Spinal cord (tissue), 10 donors: ENCODE data around the gene C8A. TPM values are rescaled to one million over a fixed set of nuclear protein-coding genes. Genes with fewer than 3 reads are reported as not detected.
A peak's percentile ranks its signal among the peaks of the same experiment; 100 is the strongest.

Source experiments
- DNase-seq, 6 donors: peaks; one replicate each; pipeline versions ENCODE4 v3.0.0 to v3.0.0-alpha.2; 2013 to 2015; ENCODE audit warnings: low spot score in 6 of 6, low read depth in 4 of 6
- H3K27ac ChIP-seq: one replicate; pipeline ENCODE4 v1.5.1; 2013; ENCODE audit warnings: low read depth, low read length, control low read depth
- H3K27me3 ChIP-seq: one replicate; pipeline ENCODE4 v1.6.1; 2013; ENCODE audit warnings: low read length; ENCODE audit not compliant: control insufficient read depth, insufficient read depth
- H3K36me3 ChIP-seq: one replicate; pipeline ENCODE4 v1.6.1; 2013; ENCODE audit warnings: low read length; ENCODE audit not compliant: control insufficient read depth, insufficient read depth
- H3K4me1 ChIP-seq: one replicate; pipeline ENCODE4 v1.6.1; 2013; ENCODE audit warnings: low read length; ENCODE audit not compliant: control insufficient read depth, insufficient read depth
- H3K4me3 ChIP-seq: one replicate; pipeline ENCODE4 v1.5.1; 2013; ENCODE audit warnings: low read depth, low read length, control low read depth
- H3K9me3 ChIP-seq: one replicate; pipeline ENCODE4 v1.6.1; 2013; ENCODE audit warnings: low read length; ENCODE audit not compliant: control insufficient read depth, insufficient read depth
- WGBS: methylation state at CpG from one replicate; pipeline ENCODE4 v1.1.5; 2013; ENCODE audit warnings: missing lambda C conversion rate; ENCODE audit not compliant: insufficient coverage; 5-methylcytosine and 5-hydroxymethylcytosine counted together
- polyA plus RNA-seq, 2 donors: library from polyadenylated mRNA; unstranded; fragments of 120-200 nt; gene quantifications; one replicate each; pipeline ENCODE4 v1.2.1, GENCODE V29; 2013; ENCODE audit not compliant: insufficient read length in 2 of 2
- total RNA-seq, 2 donors: library from RNA; depleted of rRNA in 1 of 2; stranded (reverse); fragments of 120-200 nt in 1 of 2; fragments of >200 nt in 1 of 2; gene quantifications; one replicate each; pipeline versions ENCODE4 v1.2.3 to v1.2.4, GENCODE V29; 2013 to 2014
- donor health status: healthy.

The C8A gene
- total and polyA plus RNA-seq, 4 donors = 0.06 TPM; not detected in 3

GRCh38 chr1:56964349-56965017 is 109.9 kb downstream of the C8A start:
- H3K4me3 ChIP-seq = no peak overlapping the region
- DNase-seq = peak in 2 of 6 donors; percentile 31 to 53
- WGBS = 86% methylated on average over 6 of the region's 9 CpGs

DNA sequence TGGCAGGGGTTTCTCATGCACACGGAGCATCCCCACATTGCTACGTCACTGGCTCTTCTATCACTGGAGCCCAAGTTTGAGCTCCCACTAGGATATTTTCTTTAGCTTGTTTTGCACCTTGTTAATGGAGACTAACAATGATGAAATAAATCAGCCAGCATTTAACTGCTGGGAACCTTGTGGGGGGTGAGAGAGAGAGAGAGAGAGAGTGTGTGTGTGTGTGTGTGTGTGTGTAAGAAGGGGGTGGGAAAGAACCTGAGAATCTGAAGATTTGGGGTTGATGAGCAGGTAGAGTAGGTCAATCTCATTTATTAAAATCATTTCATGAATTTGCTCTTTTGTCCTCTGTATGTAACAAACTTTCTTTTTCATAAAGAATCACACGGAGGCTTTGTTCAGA is 110.6 kb downstream of the C8A start:
- H3K9me3 ChIP-seq = no peaks in the 10 kb centered on the region
- no CpG with 5 or more reads among the region's 3 CpGs for WGBS
- no peak overlapping the region for H3K27ac ChIP-seq
- DNase-seq = no peak
- no peaks in the 10 kb centered on the region for H3K27me3 ChIP-seq
- H3K4me1 ChIP-seq = no peaks in the 10 kb centered on the region
- no peak overlapping the region for H3K4me3 ChIP-seq
- H3K36me3 ChIP-seq = no peaks in the 10 kb centered on the region

More at GRCh38 chr1:56964349-56965017, 109.9 kb downstream of the C8A start:
- Histone ChIP-seq H3K27ac (no peak overlapping the region), H3K9me3 (no peaks in the 10 kb centered on the region), H3K4me1 (no peaks in the 10 kb centered on the region), H3K36me3 (no peaks in the 10 kb centered on the region), H3K27me3 (no peaks in the 10 kb centered on the region)

DNA sequence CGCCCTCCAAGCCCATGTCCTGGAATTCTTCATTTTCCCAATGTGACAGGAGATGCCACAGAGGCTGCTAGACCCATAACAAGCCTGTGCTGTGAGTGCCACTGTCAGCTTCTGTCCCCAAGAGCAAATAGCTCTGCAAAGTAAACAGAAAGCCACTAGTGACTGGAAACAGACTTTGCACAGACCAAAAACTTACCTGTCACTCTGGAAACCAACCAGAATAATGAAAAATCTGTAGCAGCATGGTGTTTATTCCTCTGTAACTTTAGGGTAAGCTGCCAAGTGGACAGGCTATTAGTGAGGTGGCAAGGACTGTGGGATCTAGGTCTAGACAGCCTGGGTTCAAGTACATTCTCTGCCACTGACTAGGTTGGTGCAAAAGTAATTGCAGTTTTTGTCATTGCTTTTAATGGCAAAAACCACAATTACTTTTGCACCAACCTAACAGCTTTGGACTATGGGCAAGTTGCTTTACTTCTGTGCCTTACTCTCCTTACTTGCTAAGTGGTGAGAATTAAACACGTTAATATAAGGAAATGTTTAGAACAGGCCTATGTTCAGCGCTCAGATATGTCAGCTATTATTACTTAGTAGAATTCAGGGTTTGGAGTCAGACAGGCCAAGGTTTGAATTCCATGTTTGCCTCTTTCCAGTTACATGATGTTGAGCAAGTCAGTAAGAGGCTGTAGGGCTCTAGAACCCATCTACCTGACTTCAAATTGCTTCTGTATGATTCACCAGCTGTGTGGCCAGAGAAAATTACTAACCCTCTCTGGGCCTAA is 111.5 kb downstream of the C8A start, which contains the start of gene C8B:
C8B (minus strand) TSS at position 100 of the 782 bp plus-strand sequence; CDS start at position 33, 67 bp downstream.
- Histone ChIP-seq H3K27ac (no peak within 1 kb of the TSS), H3K27me3 (no peaks in the 10 kb centered on the region), H3K4me3 (no peak within 1 kb of the TSS), H3K4me1 (no peaks in the 10 kb centered on the region), H3K36me3 (no peaks in the 10 kb centered on the region), H3K9me3 (no peaks in the 10 kb centered on the region)
- DNase-seq = no peak
- 100% methylated on average over 2 of the region's 3 CpGs for WGBS

GRCh38 chr1:56966698-56966999 is 112.1 kb downstream of the C8A start:
- no CpG with 5 or more reads among the region's 1 CpG for WGBS
- H3K27ac ChIP-seq = no peak overlapping the region
- H3K4me1 ChIP-seq = no peaks in the 10 kb centered on the region
- H3K27me3 ChIP-seq = no peaks in the 10 kb centered on the region
- no peaks in the 10 kb centered on the region for H3K36me3 ChIP-seq
- no peak overlapping the region for H3K4me3 ChIP-seq
- no peak for DNase-seq
- no peaks in the 10 kb centered on the region for H3K9me3 ChIP-seq

DNA sequence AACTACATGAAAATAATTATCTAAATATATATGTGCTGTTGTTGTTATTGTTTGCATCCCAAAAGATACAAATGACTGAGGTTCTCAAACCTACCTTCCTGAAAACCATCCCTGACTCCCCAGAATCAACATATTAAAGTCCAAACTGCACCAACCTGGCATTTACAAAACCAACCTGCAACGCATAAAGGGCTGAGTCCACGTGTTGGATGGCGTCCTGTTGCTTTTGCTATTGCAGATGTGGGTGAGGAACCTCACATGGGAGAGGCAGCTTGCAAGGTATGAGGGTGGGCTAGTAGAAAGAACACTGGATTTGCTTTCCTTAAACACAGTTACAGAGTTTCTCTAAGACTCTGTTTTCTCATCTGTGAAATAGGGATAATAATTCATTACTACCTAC is 112.8 kb downstream of the C8A start:
- WGBS = no CpG with 5 or more reads among the region's 3 CpGs

More for the DNA sequence above, 112.8 kb downstream of the C8A start:
- Histone ChIP-seq H3K27ac (no peak overlapping the region), H3K4me3 (no peak overlapping the region), H3K9me3 (no peaks in the 10 kb centered on the region), H3K36me3 (no peaks in the 10 kb centered on the region), H3K4me1 (no peaks in the 10 kb centered on the region), H3K27me3 (no peaks in the 10 kb centered on the region)
- no peak for DNase-seq

Other genes with a start within 250 kb of the C8A start
- 10 to 100 TPM; 12.6 to 27.4 TPM for gene PRKAA2, start 209.5 kb upstream of the C8A start, total RNA-seq
- 1 to 10 TPM; 9.6 TPM for gene PRKAA2, start 209.5 kb upstream of the C8A start, polyA plus RNA-seq
- 1 to 10 TPM; 2.4 TPM for gene FYB2, start 35.4 kb upstream of the C8A start, total RNA-seq
- 1 to 10 TPM; 2.6 to 5.7 TPM for gene FYB2, start 35.4 kb upstream of the C8A start, polyA plus RNA-seq
- under 1 TPM in 1 of 2 donors, not detected in 1; 0.06 TPM for gene C8B, start 111.2 kb downstream of the C8A start, total RNA-seq
- gene C8B, start 111.2 kb downstream of the C8A start, polyA plus RNA-seq = not detected